GM12865 (cell line): Measurements from ENCODE around the gene CRTC1.

Experiments
- DNase-seq: peaks from one replicate; pipeline ENCODE4 v3.0.0; 2010; ENCODE audit warnings: low read depth
- H3K4me3 ChIP-seq: 2 replicates; pipeline ENCODE4 v1.5.1; 2011; ENCODE audit warnings: mild to moderate bottlenecking, low read depth, low read length, control low read depth
- TF ChIP-seq, protein P1 (sequence below): IDR thresholded peaks from 2 replicates; pipeline ENCODE4 v1.5.1; 2011; ENCODE audit warnings: low read length, control low read depth, low read depth, inconsistent platforms; ENCODE audit not compliant: insufficient read depth; ENCODE audit errors: missing control alignments

CRTC1 gene

DNA sequence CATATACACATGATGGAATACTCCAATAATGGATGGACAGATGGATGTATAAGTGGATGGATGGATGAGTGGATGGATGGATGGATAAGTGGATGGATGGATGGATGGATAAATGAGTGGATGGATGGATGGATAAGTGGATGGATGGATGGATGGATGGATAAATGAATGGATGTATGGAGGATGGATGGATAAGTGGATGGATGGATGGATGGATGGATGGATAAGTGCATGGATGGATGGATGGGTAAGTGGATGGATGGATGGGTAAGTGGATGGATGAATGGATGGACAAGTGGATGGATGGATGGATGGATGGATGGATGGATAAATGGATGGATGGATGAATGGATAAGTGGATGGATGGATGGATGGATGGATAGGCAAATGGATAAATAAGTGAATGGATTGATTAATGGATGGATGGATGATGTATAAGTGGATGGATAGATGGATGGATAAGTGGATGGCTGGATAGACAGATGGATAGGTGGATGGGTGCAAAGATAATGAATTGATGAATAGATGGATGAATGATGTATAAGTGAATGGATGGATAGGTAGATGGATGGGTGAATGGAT, 116.0 kb downstream of the CRTC1 start:
- no peak for DNase-seq
- H3K4me3 ChIP-seq = no peak overlapping the region
- TF ChIP-seq, protein P1, sequence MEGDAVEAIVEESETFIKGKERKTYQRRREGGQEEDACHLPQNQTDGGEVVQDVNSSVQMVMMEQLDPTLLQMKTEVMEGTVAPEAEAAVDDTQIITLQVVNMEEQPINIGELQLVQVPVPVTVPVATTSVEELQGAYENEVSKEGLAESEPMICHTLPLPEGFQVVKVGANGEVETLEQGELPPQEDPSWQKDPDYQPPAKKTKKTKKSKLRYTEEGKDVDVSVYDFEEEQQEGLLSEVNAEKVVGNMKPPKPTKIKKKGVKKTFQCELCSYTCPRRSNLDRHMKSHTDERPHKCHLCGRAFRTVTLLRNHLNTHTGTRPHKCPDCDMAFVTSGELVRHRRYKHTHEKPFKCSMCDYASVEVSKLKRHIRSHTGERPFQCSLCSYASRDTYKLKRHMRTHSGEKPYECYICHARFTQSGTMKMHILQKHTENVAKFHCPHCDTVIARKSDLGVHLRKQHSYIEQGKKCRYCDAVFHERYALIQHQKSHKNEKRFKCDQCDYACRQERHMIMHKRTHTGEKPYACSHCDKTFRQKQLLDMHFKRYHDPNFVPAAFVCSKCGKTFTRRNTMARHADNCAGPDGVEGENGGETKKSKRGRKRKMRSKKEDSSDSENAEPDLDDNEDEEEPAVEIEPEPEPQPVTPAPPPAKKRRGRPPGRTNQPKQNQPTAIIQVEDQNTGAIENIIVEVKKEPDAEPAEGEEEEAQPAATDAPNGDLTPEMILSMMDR = no peak

DNA sequence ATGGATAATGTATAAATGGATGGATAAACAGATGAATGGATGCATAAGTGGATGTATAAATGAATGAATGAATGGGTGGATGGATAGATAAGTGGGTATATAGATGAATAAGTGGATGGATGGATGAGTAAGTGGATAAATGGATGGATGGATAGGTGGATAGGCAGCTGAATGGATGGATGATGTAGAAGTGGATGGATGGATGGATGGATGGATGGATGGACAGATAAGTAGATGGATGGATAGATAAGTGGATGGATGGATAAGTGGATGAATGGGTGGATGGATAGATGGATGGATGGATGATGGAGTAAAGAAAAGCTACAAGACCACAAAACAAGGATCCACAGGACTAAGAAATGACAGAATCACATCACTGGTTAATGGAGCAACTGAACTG, 116.6 kb downstream of the CRTC1 start:
- no peak overlapping the region for H3K4me3 ChIP-seq
- TF ChIP-seq, protein P1 = no peak
- DNase-seq = no peak

DNA sequence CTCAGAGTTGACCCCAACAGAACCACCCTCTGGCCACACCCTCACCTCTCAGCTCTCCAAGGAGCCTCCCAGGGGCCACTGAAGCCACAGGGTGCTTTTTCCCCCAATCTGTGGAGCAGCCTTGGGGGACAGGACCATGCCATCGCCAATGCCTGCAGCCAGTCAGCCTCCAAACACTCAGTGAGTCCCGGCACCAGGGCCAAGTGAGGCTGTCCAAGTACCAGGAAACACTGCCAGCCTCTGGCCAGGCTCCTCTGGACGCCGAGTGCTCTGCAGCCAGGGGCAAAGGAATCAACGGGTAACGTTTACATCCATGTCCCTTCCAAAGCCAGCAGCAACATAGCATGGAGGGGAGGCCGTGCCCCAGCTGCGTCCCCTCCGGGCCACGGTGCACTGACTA, 117.2 kb downstream of the CRTC1 start:
- DNase-seq = no peak
- TF ChIP-seq, protein P1 = no peak
- H3K4me3 ChIP-seq = no peak overlapping the region

DNA sequence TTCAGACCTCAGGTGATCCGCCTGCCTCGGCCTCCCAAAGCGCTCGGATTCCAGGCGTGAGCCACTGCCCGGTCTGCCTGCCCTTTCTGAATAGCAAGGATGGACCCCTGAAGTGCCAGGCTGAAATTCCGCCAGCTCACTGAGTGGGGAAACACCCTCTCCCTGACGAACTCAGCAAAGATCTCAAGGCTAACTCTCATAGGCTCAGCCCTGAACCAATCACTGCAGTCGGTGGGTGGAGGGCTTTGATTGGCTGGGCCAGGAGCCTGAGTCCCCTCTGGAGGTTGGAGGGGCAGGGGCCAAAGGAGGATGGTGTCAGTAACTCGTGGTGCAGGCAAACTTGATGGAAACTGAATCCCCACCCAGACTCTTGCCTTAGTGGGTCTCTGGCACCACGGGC, 118.9 kb downstream of the CRTC1 start:
- DNase-seq = no peak
- TF ChIP-seq, protein P1 = no peak
- no peak overlapping the region for H3K4me3 ChIP-seq

DNA sequence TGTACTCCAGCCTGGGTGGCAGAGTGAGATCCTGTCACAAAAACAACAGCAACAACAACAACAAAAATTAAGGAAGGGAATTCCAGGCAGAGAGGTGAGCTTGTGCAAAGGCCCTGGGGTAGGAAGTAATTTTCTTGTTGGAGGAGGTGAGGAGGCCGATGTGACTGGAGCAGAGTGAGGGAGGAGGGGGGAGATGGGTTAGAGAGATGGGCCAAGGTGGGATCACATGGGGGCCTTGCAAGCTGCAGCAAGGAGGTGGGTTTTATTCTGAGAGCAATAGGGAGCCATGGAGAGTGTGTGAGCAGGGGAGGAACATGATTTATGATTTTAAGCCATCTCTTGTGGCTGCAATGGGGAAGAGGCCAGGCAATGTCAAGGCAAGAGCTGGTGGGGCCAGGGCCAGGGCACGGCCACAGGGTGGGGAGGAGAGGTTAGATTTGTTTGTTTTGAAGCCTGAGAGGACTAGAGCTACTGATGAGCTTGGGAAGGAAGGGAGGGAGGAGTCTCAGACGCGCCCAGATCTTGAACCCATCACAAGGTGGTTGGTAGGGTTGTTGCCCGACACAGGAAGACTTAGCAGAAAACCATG, 120.2 kb downstream of the CRTC1 start:
- TF ChIP-seq, protein P1 = no peak

DNA sequence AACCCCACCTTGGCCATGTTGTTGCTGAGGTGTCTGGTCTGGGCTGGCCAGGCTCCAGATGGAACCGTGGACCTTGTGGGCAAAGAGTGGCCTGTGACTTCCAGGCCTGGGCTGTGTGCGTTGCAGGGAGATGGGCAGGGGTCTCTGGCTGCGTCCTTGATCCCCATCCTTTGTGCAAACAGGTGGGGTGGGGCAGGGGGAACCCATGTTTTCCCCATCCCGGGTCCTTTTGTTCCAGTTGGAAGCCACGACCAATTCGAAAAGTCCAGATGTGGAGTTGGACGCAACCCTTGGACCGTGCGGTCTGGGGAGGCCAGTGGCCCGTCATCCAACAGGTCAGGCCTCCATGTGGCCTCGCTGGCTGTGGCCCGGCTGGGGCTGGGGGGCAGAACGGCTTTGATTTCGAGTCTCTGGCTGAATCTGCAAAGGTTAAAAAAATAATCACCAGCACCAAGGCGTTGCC, 120.7 kb downstream of the CRTC1 start:
- TF ChIP-seq, protein P1 = no peak
- no peak overlapping the region for H3K4me3 ChIP-seq
- no peak for DNase-seq

More for the DNA sequence above, 120.2 kb downstream of the CRTC1 start:
- no peak for DNase-seq
- H3K4me3 ChIP-seq = no peak overlapping the region

DNA sequence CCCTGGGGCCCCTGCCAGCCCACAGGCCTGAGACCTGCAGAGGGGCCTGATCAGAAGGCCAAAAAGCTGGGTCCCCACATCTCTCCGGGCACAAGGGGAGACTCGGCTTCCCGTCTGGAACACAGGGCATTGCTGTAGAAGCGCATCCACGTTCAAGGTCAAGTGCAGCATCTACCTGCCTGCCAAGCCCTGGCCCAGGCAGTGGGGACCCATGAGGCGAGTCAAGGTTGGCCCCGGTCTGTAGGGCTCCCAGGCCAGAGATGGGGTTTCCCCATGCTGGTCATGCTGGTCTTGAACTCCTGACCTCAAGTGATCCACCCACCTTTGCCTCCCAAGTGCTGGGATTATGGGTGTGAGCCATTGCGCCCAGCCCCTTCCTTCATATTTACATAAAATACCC, 121.2 kb downstream of the CRTC1 start:
- H3K4me3 ChIP-seq = no peak overlapping the region
- no peak for DNase-seq
- TF ChIP-seq, protein P1 = no peak
